B cell (primary cell): Measurements from ENCODE around the gene UMAD1.

Source experiments
- EZH2 ChIP-seq: IDR thresholded peaks from 2 replicates; pipeline ENCODE4 v1.6.1; 2012; ENCODE audit warnings: borderline replicate concordance, low read depth, mild to moderate bottlenecking, moderate library complexity, low read length; ENCODE audit not compliant: insufficient read depth, poor library complexity, severe bottlenecking
- TF ChIP-seq, protein P1 (sequence below): fragments of 200-600 bp; IDR thresholded peaks from one replicate; pipeline ENCODE4 v1.8.0; 2022; ENCODE audit warnings: antibody characterized with exemption, mild to moderate bottlenecking

- TF ChIP-seq, protein P1, sequence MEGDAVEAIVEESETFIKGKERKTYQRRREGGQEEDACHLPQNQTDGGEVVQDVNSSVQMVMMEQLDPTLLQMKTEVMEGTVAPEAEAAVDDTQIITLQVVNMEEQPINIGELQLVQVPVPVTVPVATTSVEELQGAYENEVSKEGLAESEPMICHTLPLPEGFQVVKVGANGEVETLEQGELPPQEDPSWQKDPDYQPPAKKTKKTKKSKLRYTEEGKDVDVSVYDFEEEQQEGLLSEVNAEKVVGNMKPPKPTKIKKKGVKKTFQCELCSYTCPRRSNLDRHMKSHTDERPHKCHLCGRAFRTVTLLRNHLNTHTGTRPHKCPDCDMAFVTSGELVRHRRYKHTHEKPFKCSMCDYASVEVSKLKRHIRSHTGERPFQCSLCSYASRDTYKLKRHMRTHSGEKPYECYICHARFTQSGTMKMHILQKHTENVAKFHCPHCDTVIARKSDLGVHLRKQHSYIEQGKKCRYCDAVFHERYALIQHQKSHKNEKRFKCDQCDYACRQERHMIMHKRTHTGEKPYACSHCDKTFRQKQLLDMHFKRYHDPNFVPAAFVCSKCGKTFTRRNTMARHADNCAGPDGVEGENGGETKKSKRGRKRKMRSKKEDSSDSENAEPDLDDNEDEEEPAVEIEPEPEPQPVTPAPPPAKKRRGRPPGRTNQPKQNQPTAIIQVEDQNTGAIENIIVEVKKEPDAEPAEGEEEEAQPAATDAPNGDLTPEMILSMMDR: no peak
- no peak for TF ChIP-seq EZH2
Observed at GRCh38 chr7:7914547-7914946, 274.0 kb downstream of the UMAD1 start.
